Stimulated activated CD8-positive, alpha-beta memory T cell treated with anti-CD3 and anti-CD28 coated beads, Interleukin-2, amount 100 ng/mL, for 48 hours (primary cell): ENCODE results near the gene ADARB2.
A peak's percentile ranks its signal among the peaks of the same experiment; 100 is the strongest.
"Not testable (repeated sequence)": the region's sequence is repeated elsewhere in the genome, so short reads cannot be mapped to it uniquely, and the experiment has no call there.

Experiments
- DNase-seq, 2 donors: peaks; one replicate each; pipeline ENCODE4 v3.0.0-alpha.2; 2020; ENCODE audit warnings: low read depth in 2 of 2

ADARB2 gene

GRCh38 chr10:1737222-1738061 is at the start of gene ADARB2:
Gene ADARB2 (minus strand): TSS chr10:1737525.
- peak in 1 of 2 donors; percentile 3 for DNase-seq

DNA sequence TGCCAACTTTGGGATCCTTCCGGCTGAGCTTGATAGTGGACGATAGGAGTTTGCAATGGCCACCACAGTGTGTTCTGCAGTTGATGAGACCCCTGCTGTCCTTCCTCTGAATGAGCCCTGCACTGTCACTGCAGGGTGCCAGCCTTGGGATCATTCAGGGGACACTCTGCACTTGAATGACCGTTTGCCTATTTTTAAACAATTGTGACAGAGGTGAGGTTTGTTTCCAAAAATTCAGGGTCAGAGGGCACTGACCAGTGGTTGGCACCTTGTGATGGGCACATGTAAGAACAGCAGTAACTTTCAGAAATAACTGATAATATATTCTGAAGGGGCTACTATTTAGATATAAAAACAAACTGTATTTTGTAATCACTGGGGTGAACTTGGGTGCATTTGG is 48.5 kb upstream of the ADARB2 start:
- no peak for DNase-seq

- DNase-seq: no peak
Observed at GRCh38 chr10:1782841-1783240, 45.5 kb upstream of the ADARB2 start.

DNA sequence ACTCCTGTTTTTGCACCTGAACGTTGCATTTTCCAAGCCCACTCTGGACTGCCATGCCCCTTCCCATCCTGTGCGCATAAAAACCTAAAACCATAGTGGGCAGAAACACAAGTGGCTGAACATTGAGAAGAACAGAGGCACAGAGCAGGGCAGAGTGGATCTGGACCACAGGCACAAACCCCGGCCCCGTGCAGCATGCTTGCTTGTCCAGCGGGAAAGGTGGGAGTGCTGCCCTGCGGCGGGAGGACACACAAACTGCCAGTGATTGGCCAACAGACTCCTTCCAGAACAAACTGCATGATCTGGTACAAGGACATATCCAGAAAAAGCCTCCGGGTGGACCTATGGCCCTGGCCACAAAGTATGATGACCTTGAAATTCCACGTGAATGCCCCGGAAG is 42.5 kb upstream of the ADARB2 start:
- no peak for DNase-seq

- no peak for DNase-seq
Observed at GRCh38 chr10:1778375-1778969, 41.1 kb upstream of the ADARB2 start.

GRCh38 chr10:1776127-1776662 is 38.9 kb upstream of the ADARB2 start:
- DNase-seq: no peak

DNA sequence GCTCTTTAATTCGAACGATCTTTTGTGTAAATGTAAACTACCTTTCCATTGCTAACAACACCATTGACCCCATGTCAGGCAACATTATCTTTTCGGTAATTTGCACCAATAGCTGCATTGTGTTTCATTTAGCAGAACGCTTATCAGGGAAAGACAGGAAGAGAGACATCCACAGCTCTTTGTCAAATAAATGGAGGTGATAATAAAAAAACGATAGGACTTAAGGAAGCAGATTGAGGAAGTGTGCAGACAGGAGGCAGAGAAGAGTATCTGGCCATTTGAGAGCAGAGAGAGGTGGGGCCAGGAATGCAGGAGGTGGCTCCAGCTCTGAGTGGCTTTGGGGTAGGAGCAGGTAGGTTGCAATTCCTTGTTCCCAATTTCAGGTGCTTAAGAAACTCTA is 37.5 kb upstream of the ADARB2 start:
- DNase-seq: no peak

- DNase-seq: not testable (repeated sequence)
Observed at GRCh38 chr10:1773204-1773603, 35.9 kb upstream of the ADARB2 start.

DNA sequence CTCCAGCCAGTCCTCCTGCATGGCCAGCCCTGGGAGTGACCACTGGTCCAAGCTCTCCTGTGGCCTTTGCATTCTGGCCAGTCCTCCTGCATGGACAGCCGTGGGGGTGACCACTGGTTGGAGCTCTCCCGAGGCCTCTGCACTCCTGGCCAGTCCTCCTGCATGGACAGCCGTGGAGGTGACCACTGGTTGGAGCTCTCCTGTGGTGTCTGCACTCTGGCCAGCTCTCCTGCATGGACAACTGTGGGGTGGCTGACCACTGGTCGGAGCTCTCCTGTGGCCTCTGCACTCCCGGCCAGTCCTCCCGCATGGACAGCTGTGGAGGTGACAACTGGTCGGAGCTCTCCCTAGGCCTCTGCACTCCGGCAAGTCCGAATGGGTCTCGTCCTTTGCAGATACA is 28.7 kb upstream of the ADARB2 start:
- no peak for DNase-seq

DNA sequence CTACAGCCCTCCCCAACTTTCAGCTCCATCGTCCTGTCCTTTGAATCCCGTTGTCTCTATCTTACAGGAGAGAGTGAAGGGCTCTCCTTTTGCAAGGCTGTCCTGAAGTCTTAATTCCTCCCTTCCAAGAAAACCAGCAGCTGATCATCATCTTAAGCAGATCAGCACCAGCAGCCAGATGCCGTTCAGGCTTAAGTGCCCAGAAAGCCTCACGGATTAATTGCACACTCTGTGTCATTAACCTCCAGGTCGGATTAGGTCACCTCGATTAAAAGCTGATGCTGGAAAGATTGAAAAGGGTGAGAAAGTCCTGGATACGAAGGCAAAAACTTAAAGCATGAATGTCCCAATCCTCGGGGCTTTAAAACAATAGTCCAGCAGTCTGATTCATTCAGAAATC is 24.8 kb upstream of the ADARB2 start:
- no peak for DNase-seq

DNA sequence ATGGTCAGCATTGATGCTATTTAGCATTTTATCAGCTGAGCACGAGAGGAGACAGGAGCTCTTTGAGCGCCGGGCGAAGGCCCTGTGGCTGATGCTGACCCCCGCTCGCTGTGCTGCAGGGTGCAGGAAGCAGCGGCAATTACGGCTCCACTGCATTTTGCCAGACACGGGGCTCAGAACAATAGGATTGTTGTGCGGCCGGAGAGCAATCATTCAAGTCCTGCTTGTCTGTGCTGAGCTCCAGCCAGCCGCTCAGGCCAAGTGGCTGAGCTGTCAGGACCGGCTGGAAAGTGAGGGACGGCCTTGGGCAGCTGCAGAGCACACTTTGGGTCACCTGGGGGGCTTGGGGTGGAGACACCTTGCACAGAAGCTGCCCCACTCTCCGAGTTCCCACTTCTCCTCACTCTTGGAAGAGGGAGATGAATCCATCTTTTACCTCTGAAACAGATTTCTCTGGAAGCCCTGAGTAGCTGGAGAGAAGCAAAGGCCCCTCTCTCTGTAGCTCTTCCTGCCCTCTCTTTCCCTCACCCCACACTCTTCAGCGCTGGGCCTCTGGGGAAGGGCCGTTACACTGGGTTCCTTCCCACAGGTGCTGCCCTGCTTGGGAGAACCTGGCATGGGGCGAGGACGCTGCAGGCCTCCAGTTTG is 17.3 kb upstream of the ADARB2 start:
- DNase-seq: no peak

GRCh38 chr10:1752153-1752552 is 14.8 kb upstream of the ADARB2 start:
- DNase-seq: no peak

GRCh38 chr10:1747590-1748157 is 10.3 kb upstream of the ADARB2 start:
- no peak for DNase-seq

GRCh38 chr10:1746796-1747195 is 9.5 kb upstream of the ADARB2 start:
- no peak for DNase-seq

DNA sequence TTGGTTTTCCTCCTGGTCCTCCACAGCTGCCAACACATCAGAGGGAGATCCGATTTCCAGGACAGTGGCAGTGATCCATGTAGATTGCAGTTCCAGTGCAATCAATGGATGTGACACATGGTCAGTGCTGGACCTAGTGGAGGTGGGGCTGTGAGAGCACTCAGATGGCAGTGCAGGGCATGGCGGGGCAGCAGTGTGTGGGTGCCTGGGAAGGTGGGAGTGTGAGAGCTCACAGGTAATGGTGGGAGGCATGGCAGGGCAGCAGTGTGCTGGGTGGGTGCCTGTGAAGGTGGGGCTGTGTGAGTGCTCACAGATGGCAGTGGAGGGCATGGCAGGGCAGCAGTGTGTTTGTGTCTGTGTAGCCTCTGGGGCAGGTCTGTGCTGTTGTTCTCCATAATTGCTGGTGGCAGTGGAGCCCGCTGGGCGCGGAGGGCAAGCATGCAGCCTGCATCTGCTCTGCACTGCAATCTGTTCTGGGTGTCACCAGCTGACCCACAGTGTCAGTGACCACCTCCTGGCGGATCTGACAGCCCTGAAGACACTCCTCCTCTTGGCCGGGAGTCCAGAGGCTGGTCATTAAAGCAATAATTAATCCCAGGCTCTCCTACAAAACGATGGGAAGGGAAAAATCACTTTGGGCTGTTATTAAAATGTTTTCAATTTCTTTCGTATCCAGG is 8.6 kb upstream of the ADARB2 start:
- DNase-seq: no peak

- DNase-seq: no peak
Observed at GRCh38 chr10:1744524-1744923, 7.2 kb upstream of the ADARB2 start.

DNA sequence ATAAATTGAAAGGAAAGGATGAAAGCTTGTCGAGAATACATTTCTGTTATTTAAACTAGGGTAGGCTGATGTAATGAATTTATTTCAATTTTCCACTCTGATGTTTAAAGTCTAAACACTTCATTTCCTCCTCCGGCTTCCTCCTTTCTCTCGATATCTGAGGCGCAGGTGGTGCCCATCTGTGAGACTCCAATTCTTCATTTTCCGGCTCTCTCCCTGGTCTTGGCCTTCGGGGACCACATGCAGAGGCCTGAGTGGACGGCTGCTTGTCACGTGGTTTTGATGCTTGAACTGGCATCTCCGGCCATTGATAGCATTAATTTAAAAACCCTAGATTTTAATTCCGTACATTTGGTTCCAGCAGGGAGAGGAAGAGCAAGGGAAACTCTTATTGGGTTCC is 5.8 kb upstream of the ADARB2 start:
- no peak for DNase-seq

DNA sequence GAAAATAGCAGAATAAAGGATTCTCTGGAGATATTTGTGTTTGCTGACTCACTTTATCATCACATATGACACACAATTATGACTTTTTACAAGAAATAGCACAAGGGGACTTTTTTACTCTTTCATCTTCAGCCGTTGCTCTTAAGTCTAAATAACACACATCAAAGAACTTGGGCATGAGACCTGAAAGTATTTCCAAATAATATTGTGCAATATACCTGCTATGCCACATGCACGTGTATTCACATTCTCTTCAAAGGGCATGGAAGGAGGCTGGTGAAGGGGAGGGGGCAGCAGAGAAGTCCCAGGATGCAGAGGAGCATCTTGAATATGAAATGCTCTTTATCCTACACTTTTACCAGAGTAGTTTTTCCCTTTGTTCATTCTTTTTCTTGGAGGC is 4.1 kb upstream of the ADARB2 start:
- no peak for DNase-seq

GRCh38 chr10:1739751-1740150 is 2.4 kb upstream of the ADARB2 start:
- DNase-seq: no peak

DNA sequence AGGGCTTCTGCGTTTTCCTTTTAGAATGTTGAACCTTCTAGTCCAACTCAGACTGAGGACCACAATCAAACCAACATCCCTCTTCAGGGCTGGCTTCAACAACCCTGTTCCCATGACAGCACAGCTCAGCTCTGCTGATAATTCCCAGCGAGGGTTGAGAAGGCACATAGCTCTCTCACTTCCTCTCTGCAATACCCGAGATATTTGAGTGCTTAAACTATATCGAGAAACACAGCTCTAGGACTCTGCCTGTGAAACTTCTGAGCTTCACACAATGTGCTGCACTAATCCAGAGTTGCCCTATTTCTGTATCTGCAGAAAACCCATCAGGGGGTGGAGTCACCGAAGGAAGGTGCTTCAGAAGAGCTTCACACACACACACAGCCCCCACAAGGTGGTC is 1.6 kb upstream of the ADARB2 start:
- no peak for DNase-seq

- no peak for DNase-seq
Observed at GRCh38 chr10:1736972-1737221, 428 bp downstream of the ADARB2 start.
